ENCODE measurements around the gene SGCA. TPM values are rescaled to one million over a fixed set of nuclear protein-coding genes. Genes with fewer than 3 reads are reported as not detected.

Gene SGCA
- total RNA-seq, 2 experiments from 2014 or later, result not detected

DNA sequence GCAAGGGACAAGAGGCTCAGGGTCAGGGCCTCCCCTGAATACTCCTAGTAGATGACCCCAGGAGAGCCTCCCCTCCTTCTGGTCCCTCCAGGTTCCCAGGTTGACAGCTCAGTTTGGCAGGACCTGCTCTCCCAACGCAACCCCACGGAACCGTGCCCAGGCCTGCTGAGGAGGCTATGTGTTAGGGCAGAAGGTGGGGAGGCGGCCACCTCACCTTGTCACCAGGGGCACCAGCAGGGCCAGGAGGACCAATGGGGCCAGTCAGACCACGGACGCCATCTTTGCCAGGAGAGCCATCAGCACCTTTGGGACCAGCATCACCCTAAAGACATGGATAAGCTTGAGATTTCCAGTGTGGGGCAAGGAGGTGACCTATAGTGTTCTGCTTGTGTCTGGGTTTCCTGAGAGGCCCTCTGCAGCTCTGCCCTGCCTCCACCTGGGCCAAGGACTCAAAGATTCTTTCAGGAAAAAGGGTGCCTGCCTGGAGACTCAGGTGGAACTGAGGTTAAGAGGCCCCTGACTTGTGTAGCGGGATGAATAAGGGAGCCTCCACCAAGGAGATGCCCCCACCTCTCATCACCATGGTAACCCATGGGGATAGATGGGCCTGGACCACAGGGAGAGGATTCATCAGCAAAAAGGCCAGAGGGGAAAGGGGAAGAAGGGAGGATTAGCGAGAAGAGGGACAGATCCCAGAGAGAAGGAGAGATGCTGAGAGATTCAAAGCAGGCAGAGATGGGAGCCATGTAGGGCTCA is 25.0 kb downstream of the SGCA start:
- CTCF ChIA-PET, result no interaction called here
- Mint-ChIP-seq H3K4me1 (ENCODE audit: low read depth) (no peaks in the 10 kb centered on the region), H3K9me3 (no peaks in the 10 kb centered on the region), H3K4me3 (no peak overlapping the region), H3K27me3 (no peaks in the 10 kb centered on the region), H3K27ac (no peak overlapping the region), H3K36me3 (ENCODE audit: low read depth) (no peaks in the 10 kb centered on the region)
- no peak for DNase-seq
- Histone ChIP-seq H3K27me3 (ENCODE audit: control insufficient read depth in 1 of 2, insufficient read depth in 2 of 2, low read length in 2 of 2) (peaks cover 0 to 4% of the 10 kb centered on the region in 2 experiments), H3K36me3 (ENCODE audit: insufficient read depth, low read length) (no peaks in the 10 kb centered on the region), H3K27ac (ENCODE audit: low read depth in 1 of 2, low read length in 2 of 2) (no peak overlapping the region), H3K4me3 (ENCODE audit: low read length) (no peak overlapping the region), H3K4me1 (ENCODE audit: insufficient read depth, low read length) (no peaks in the 10 kb centered on the region), H3K9me3 (ENCODE audit: control insufficient read depth in 1 of 2, insufficient read depth in 1 of 2, low read length in 2 of 2) (no peaks in the 10 kb centered on the region)
- intact Hi-C loops (cut with DNase I, micrococcal nuclease), result no loop called here
- no peak for ATAC-seq (ENCODE audit: poor library complexity)
- POLR2A ChIA-PET, result no interaction called here
- TF ChIP-seq, protein P1, sequence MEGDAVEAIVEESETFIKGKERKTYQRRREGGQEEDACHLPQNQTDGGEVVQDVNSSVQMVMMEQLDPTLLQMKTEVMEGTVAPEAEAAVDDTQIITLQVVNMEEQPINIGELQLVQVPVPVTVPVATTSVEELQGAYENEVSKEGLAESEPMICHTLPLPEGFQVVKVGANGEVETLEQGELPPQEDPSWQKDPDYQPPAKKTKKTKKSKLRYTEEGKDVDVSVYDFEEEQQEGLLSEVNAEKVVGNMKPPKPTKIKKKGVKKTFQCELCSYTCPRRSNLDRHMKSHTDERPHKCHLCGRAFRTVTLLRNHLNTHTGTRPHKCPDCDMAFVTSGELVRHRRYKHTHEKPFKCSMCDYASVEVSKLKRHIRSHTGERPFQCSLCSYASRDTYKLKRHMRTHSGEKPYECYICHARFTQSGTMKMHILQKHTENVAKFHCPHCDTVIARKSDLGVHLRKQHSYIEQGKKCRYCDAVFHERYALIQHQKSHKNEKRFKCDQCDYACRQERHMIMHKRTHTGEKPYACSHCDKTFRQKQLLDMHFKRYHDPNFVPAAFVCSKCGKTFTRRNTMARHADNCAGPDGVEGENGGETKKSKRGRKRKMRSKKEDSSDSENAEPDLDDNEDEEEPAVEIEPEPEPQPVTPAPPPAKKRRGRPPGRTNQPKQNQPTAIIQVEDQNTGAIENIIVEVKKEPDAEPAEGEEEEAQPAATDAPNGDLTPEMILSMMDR (IDR thresholded peaks at IDR 0.05), result no peak

DNA sequence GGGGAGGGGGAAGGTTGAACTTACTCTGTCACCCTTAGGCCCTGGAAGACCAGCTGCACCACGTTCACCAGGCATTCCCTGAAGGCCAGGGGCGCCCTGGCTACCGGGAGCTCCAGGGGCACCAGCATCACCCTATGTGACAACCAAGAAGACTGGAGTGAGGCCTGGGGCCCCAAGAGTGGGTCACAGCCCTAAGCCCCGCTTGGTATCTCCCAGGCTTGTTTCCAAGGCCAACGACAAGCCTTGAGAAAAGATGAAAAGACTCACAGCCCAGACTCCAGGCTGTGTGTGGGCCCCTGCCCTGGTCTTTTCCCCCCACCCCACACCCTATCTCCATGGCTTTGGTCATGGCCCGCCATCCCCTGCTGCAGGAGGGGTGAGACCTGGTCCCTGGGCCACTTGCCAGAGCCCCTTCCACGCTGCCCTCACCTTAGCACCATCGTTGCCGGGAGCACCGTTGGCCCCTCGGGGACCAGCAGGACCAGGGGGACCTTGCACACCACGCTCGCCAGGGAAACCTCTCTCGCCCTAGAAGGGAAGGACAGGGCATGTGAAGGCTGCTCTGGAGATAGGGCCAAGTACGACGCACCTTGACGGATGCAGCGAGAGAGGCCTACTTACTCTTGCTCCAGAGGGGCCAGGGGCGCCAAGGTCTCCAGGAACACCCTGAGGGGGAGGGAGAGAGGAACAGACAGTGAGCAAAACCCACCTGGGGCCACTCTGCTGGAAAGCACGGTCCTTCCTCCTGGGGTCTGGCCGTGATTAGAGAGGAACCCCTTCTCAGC is 25.7 kb downstream of the SGCA start:
- intact Hi-C loops (cut with DNase I, micrococcal nuclease), result no loop called here
- TF ChIP-seq, protein P1 (IDR thresholded peaks at IDR 0.05), result no peak
- no peak overlapping the region for H3K27ac Mint-ChIP-seq

DNA sequence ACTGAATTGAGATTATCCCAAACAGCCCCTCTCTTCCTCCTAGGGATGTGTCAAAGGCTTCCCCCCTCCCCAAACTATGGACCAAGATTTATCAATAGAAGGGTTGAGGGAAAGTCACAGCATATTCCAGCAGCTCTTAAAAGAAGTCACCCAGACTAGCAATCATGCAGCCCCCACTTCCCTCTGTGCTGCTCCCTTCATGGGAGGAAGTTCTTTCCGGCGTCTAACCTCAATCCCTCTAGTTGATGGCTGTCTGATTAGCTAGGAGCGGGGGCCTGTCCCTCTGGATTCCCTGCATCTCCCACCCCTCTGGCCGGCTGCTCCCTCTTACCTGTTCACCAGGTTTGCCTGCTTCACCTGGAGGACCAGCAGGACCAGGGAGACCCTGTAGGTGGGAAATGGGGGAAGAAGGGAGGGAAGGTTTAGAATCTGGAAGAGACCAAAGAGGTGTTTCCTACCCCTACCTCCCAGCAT is 26.4 kb downstream of the SGCA start:
- H3K4me3 ChIP-seq (ENCODE audit: low read length), result no peak overlapping the region

More for the DNA sequence above, 25.7 kb downstream of the SGCA start:
- H3K36me3 ChIP-seq (ENCODE audit: insufficient read depth, low read length), result no peaks in the 10 kb centered on the region
- no peaks in the 10 kb centered on the region for H3K36me3 Mint-ChIP-seq (ENCODE audit: low read depth)
- H3K27me3 Mint-ChIP-seq, result no peaks in the 10 kb centered on the region
- H3K27ac ChIP-seq (ENCODE audit: low read depth in 1 of 2, low read length in 2 of 2), result no peak overlapping the region
- no peaks in the 10 kb centered on the region for H3K9me3 ChIP-seq (ENCODE audit: control insufficient read depth in 1 of 2, insufficient read depth in 1 of 2, low read length in 2 of 2)
- ATAC-seq (ENCODE audit: poor library complexity), result no peak
- POLR2A ChIA-PET, result no interaction called here
- no peaks in the 10 kb centered on the region for H3K4me1 ChIP-seq (ENCODE audit: insufficient read depth, low read length)
- no peak overlapping the region for H3K4me3 Mint-ChIP-seq
- H3K27me3 ChIP-seq (ENCODE audit: control insufficient read depth in 1 of 2, insufficient read depth in 2 of 2, low read length in 2 of 2), result peaks cover 0 to 4% of the 10 kb centered on the region in 2 experiments
- H3K4me1 Mint-ChIP-seq (ENCODE audit: low read depth), result no peaks in the 10 kb centered on the region
- no peak for DNase-seq
- CTCF ChIA-PET, result no interaction called here
- H3K9me3 Mint-ChIP-seq, result no peaks in the 10 kb centered on the region
- H3K4me3 ChIP-seq (ENCODE audit: low read length), result no peak overlapping the region

More for the DNA sequence above, 26.4 kb downstream of the SGCA start:
- ChIA-PET POLR2A (no interaction called here), CTCF (no interaction called here)
- intact Hi-C loops (cut with DNase I, micrococcal nuclease), result no loop called here
- H3K4me1 Mint-ChIP-seq (ENCODE audit: low read depth), result no peaks in the 10 kb centered on the region
- Histone ChIP-seq H3K9me3 (ENCODE audit: control insufficient read depth in 1 of 2, insufficient read depth in 1 of 2, low read length in 2 of 2) (no peaks in the 10 kb centered on the region), H3K27me3 (ENCODE audit: control insufficient read depth in 1 of 2, insufficient read depth in 2 of 2, low read length in 2 of 2) (peaks cover 0 to 4% of the 10 kb centered on the region in 2 experiments), H3K27ac (ENCODE audit: low read depth in 1 of 2, low read length in 2 of 2) (no peak overlapping the region), H3K4me1 (ENCODE audit: insufficient read depth, low read length) (no peaks in the 10 kb centered on the region), H3K36me3 (ENCODE audit: insufficient read depth, low read length) (no peaks in the 10 kb centered on the region)
- no peak overlapping the region for H3K4me3 Mint-ChIP-seq
- TF ChIP-seq, protein P1 (IDR thresholded peaks at IDR 0.05), result no peak
- H3K27ac Mint-ChIP-seq, result no peak overlapping the region
- no peak for ATAC-seq (ENCODE audit: poor library complexity)
- no peaks in the 10 kb centered on the region for H3K9me3 Mint-ChIP-seq
- DNase-seq, result no peak
- H3K27me3 Mint-ChIP-seq, result peaks cover under 1% of the 10 kb centered on the region
- no peaks in the 10 kb centered on the region for H3K36me3 Mint-ChIP-seq (ENCODE audit: low read depth)

Measured in CD4-positive, alpha-beta T cell (primary cell).